NCI-H1417 treated with DMSO at 0.1 percent for 48 hours (cell line): ENCODE data around the gene TRAF3IP1.
"Not testable (repeated sequence)": the region's sequence is repeated elsewhere in the genome, so short reads cannot be mapped to it uniquely, and the experiment has no call there.

Experiments used
- DNase-seq: peaks from one replicate; lab custom pipeline; 2025; lab: John Stamatoyannopoulos, UW

The TRAF3IP1 gene

GRCh38 chr2:238344035-238344434 lies 23.7 kb downstream of the TRAF3IP1 start:
- no peak for DNase-seq

GRCh38 chr2:238344517-238344916 lies 24.2 kb downstream of the TRAF3IP1 start:
- no peak for DNase-seq

GRCh38 chr2:238345297-238345968 lies 25.1 kb downstream of the TRAF3IP1 start:
- peak; percentile 42 for DNase-seq

GRCh38 chr2:238346544-238346943 lies 26.2 kb downstream of the TRAF3IP1 start:
- no peak for DNase-seq

GRCh38 chr2:238350150-238350897 lies 30.0 kb downstream of the TRAF3IP1 start:
- DNase-seq: no peak

GRCh38 chr2:238351315-238351714 lies 31.0 kb downstream of the TRAF3IP1 start:
- DNase-seq: no peak

GRCh38 chr2:238352361-238352760 lies 32.0 kb downstream of the TRAF3IP1 start:
- DNase-seq: no peak

- DNase-seq: no peak
Observed at GRCh38 chr2:238358769-238359168, 38.5 kb downstream of the TRAF3IP1 start.

GRCh38 chr2:238359403-238359802 lies 39.1 kb downstream of the TRAF3IP1 start:
- no peak for DNase-seq

GRCh38 chr2:238361877-238362276 lies 41.6 kb downstream of the TRAF3IP1 start:
- DNase-seq: no peak

GRCh38 chr2:238362626-238363025 lies 42.3 kb downstream of the TRAF3IP1 start:
- DNase-seq: no peak

GRCh38 chr2:238369591-238370040 lies 49.3 kb downstream of the TRAF3IP1 start:
- DNase-seq: no peak

GRCh38 chr2:238370094-238370822 lies 49.9 kb downstream of the TRAF3IP1 start:
- no peak for DNase-seq

GRCh38 chr2:238370823-238371372 lies 50.6 kb downstream of the TRAF3IP1 start:
- DNase-seq: no peak

- not testable (repeated sequence) for DNase-seq
Observed at GRCh38 chr2:238372277-238372676, 52.0 kb downstream of the TRAF3IP1 start.

GRCh38 chr2:238376884-238377391 lies 56.6 kb downstream of the TRAF3IP1 start:
- DNase-seq: no peak

- DNase-seq: no peak
Observed at GRCh38 chr2:238378230-238379095, 58.1 kb downstream of the TRAF3IP1 start.

- DNase-seq: no peak
Observed at GRCh38 chr2:238379096-238379810, 58.9 kb downstream of the TRAF3IP1 start.

- no peak for DNase-seq
Observed at GRCh38 chr2:238380336-238380735, 60.0 kb downstream of the TRAF3IP1 start.

- DNase-seq: no peak
Observed at GRCh38 chr2:238380785-238381184, 60.5 kb downstream of the TRAF3IP1 start.
